HEK293 (cell line): ENCODE results near the gene TUBGCP3.

Experiments used
- CTCF ChIA-PET: fragments of 350-600 bp; formaldehyde crosslinking; extraction: SDS; loops from one replicate; lab custom pipeline; 2021; ENCODE audit warnings: antibody characterized with exemption; lab: Yijun Ruan, JAX
- POLR2A ChIA-PET: fragments of 300-600 bp; formaldehyde crosslinking; extraction: SDS; loops from one replicate; lab custom pipeline; 2020; ENCODE audit warnings: antibody characterized with exemption, inconsistent platforms; lab: Yijun Ruan, JAX
- H3K27ac ChIP-seq: fragments of 200-500 bp; sonication (Bioruptor generic); 2 replicates; pipeline ENCODE4 v1.5.1; 2014; ENCODE audit warnings: low read depth, low read length, control low read depth, inconsistent platforms; ENCODE audit errors: extremely low read depth
- H3K36me3 ChIP-seq, 2 experiments: fragments of 200-500 bp in 1 of 2; sonication (Bioruptor generic) in 1 of 2; 1 replicate in 1 of 2; 2 replicates in 1 of 2; pipeline ENCODE4 v1.5.1; 2014 to 2017; ENCODE audit warnings: inconsistent platforms in 2 of 2, low read length in 2 of 2; ENCODE audit not compliant: control insufficient read depth in 2 of 2, insufficient read depth in 1 of 2
- H3K4me1 ChIP-seq: fragments of 200-500 bp; sonication (Bioruptor generic); 2 replicates; pipeline ENCODE4 v1.5.1; 2014; ENCODE audit warnings: mild to moderate bottlenecking, low read length, inconsistent platforms; ENCODE audit not compliant: control insufficient read depth, insufficient read depth
- H3K4me3 ChIP-seq: 2 replicates; pipeline ENCODE4 v1.5.1; 2011; ENCODE audit warnings: low read depth, mild to moderate bottlenecking, control low read depth, low read length, moderate library complexity
- H3K9me3 ChIP-seq: fragments of 200-500 bp; sonication (Bioruptor generic); 2 replicates; pipeline ENCODE4 v1.5.1; 2014; ENCODE audit warnings: low read depth, low read length, inconsistent platforms; ENCODE audit not compliant: control insufficient read depth, insufficient read depth
- KLF9 ChIP-seq: fragments of 450-650 bp; formaldehyde crosslinking; IDR thresholded peaks from 2 replicates; pipeline ENCODE4 v1.5.1; 2016; ENCODE audit warnings: missing biosample characterization, missing genetic modification characterization, low read depth
- OVOL3 ChIP-seq: fragments of 450-650 bp; formaldehyde crosslinking; IDR thresholded peaks from 2 replicates; pipeline ENCODE4 v1.5.1; 2016; ENCODE audit warnings: missing biosample characterization, missing genetic modification characterization
- RBAK ChIP-seq: fragments of 450-650 bp; formaldehyde crosslinking; IDR thresholded peaks from 2 replicates; pipeline ENCODE4 v1.5.1; 2016; ENCODE audit warnings: missing biosample characterization, missing genetic modification characterization
- SALL2 ChIP-seq: fragments of 450-650 bp; formaldehyde crosslinking; IDR thresholded peaks from 2 replicates; pipeline ENCODE4 v1.5.0; 2017; ENCODE audit warnings: missing biosample characterization, mild to moderate bottlenecking, missing genetic modification characterization, borderline replicate concordance
- TRIM28 ChIP-seq: IDR thresholded peaks from 2 replicates; pipeline ENCODE4 v1.6.1; 2011; ENCODE audit warnings: low read length, control low read depth, borderline replicate concordance
- ZBTB1 ChIP-seq: fragments of 450-650 bp; formaldehyde crosslinking; IDR thresholded peaks from 2 replicates; pipeline ENCODE4 v1.5.1; 2016; ENCODE audit warnings: missing biosample characterization, missing genetic modification characterization
- ZBTB21 ChIP-seq: fragments of 450-650 bp; formaldehyde crosslinking; IDR thresholded peaks from 2 replicates; pipeline ENCODE4 v1.5.1; 2017; ENCODE audit warnings: missing biosample characterization, missing genetic modification characterization
- ZBTB8A ChIP-seq: fragments of 450-650 bp; formaldehyde crosslinking; IDR thresholded peaks from 2 replicates; pipeline ENCODE4 v1.5.1; 2016; ENCODE audit warnings: missing biosample characterization, missing genetic modification characterization
- ZNF146 ChIP-seq: fragments of 450-650 bp; formaldehyde crosslinking; IDR thresholded peaks from 2 replicates; pipeline ENCODE4 v1.5.1; 2016; ENCODE audit warnings: missing biosample characterization, missing genetic modification characterization
- ZNF184 ChIP-seq: fragments of 450-650 bp; IDR thresholded peaks from 2 replicates; pipeline ENCODE4 v1.5.1; 2018; ENCODE audit warnings: missing biosample characterization, mild to moderate bottlenecking, missing genetic modification characterization
- ZNF335 ChIP-seq: fragments of 450-650 bp; formaldehyde crosslinking; conservative IDR thresholded peaks from 2 replicates; pipeline ENCODE4 v1.5.1; 2016; ENCODE audit warnings: missing biosample characterization, missing genetic modification characterization
- ZNF366 ChIP-seq: fragments of 450-650 bp; formaldehyde crosslinking; conservative IDR thresholded peaks from 2 replicates; pipeline ENCODE4 v1.5.1; 2016; ENCODE audit warnings: missing biosample characterization, missing genetic modification characterization
- ZNF416 ChIP-seq: fragments of 450-650 bp; formaldehyde crosslinking; IDR thresholded peaks from 2 replicates; pipeline ENCODE4 v1.5.1; 2016; ENCODE audit warnings: missing biosample characterization, missing genetic modification characterization
- ZNF610 ChIP-seq: fragments of 450-650 bp; formaldehyde crosslinking; IDR thresholded peaks from 2 replicates; pipeline ENCODE4 v1.5.1; 2016; ENCODE audit warnings: missing biosample characterization, missing genetic modification characterization, borderline replicate concordance
- TF ChIP-seq, protein P1 (sequence below): fragments of 450-650 bp; formaldehyde crosslinking; IDR thresholded peaks from 2 replicates; pipeline ENCODE4 v1.5.1; 2016; ENCODE audit warnings: missing biosample characterization, missing genetic modification characterization
- TF ChIP-seq, protein P2 (sequence below): fragments of 450-650 bp; formaldehyde crosslinking; IDR thresholded peaks from 2 replicates; pipeline ENCODE4 v1.5.1; 2016; ENCODE audit warnings: missing biosample characterization, missing genetic modification characterization
- TF ChIP-seq, protein P3 (sequence below): fragments of 450-650 bp; formaldehyde crosslinking; conservative IDR thresholded peaks from 2 replicates; pipeline ENCODE4 v1.5.1; 2016; ENCODE audit warnings: low read depth, missing biosample characterization, missing genetic modification characterization
- TF ChIP-seq, protein P4 (sequence below): fragments of 450-650 bp; formaldehyde crosslinking; IDR thresholded peaks from 2 replicates; pipeline ENCODE4 v1.5.1; 2016; ENCODE audit warnings: missing biosample characterization, missing genetic modification characterization, borderline replicate concordance
- TF ChIP-seq, protein P5 (sequence below): fragments of 450-650 bp; formaldehyde crosslinking; IDR thresholded peaks from 2 replicates; pipeline ENCODE4 v1.5.1; 2017; ENCODE audit warnings: missing biosample characterization, mild to moderate bottlenecking, missing genetic modification characterization, moderate library complexity
- TF ChIP-seq, protein P6 (sequence below): fragments of 450-650 bp; formaldehyde crosslinking; IDR thresholded peaks from 2 replicates; pipeline ENCODE4 v1.5.1; 2017; ENCODE audit warnings: missing biosample characterization, missing genetic modification characterization
- TF ChIP-seq, protein P7 (sequence below): fragments of 450-650 bp; formaldehyde crosslinking; IDR thresholded peaks from 2 replicates; pipeline ENCODE4 v1.5.1; 2016; ENCODE audit warnings: missing biosample characterization, missing genetic modification characterization

TUBGCP3 gene

DNA sequence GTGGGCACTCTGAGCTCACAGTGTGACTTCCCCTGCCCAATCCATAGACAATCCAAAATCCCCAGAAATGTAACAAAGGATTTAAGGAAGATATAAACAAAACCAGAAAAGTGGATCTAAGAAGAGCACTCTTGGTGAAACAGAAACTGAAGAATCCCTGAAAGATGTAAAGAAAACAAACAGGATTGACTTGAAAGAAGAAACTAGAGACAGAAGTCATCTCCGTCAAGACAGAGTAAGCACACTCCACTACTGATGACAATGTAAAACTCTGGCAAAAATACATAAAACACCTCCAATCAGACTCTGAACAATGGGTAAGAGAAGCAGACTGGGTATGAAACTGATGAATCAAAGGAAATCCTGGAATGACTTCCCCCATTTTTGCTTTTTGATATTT lies 13.5 kb downstream of the TUBGCP3 start (continued):
- TF ChIP-seq, protein P1, sequence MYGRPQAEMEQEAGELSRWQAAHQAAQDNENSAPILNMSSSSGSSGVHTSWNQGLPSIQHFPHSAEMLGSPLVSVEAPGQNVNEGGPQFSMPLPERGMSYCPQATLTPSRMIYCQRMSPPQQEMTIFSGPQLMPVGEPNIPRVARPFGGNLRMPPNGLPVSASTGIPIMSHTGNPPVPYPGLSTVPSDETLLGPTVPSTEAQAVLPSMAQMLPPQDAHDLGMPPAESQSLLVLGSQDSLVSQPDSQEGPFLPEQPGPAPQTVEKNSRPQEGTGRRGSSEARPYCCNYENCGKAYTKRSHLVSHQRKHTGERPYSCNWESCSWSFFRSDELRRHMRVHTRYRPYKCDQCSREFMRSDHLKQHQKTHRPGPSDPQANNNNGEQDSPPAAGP (tag by site-specific recombination) = no peak
- TF ChIP-seq, protein P2, sequence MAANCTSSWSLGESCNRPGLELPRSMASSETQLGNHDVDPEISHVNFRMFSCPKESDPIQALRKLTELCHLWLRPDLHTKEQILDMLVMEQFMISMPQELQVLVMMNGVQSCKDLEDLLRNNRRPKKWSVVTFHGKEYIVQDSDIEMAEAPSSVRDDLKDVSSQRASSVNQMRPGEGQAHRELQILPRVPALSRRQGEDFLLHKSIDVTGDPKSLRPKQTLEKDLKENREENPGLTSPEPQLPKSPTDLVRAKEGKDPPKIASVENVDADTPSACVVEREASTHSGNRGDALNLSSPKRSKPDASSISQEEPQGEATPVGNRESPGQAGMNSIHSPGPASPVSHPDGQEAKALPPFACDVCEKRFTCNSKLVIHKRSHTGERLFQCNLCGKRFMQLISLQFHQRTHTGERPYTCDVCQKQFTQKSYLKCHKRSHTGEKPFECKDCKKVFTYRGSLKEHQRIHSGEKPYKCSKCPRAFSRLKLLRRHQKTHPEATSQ (tag by site-specific recombination) = no peak
- no peak for TF ChIP-seq ZNF184
- TF ChIP-seq, protein P3, sequence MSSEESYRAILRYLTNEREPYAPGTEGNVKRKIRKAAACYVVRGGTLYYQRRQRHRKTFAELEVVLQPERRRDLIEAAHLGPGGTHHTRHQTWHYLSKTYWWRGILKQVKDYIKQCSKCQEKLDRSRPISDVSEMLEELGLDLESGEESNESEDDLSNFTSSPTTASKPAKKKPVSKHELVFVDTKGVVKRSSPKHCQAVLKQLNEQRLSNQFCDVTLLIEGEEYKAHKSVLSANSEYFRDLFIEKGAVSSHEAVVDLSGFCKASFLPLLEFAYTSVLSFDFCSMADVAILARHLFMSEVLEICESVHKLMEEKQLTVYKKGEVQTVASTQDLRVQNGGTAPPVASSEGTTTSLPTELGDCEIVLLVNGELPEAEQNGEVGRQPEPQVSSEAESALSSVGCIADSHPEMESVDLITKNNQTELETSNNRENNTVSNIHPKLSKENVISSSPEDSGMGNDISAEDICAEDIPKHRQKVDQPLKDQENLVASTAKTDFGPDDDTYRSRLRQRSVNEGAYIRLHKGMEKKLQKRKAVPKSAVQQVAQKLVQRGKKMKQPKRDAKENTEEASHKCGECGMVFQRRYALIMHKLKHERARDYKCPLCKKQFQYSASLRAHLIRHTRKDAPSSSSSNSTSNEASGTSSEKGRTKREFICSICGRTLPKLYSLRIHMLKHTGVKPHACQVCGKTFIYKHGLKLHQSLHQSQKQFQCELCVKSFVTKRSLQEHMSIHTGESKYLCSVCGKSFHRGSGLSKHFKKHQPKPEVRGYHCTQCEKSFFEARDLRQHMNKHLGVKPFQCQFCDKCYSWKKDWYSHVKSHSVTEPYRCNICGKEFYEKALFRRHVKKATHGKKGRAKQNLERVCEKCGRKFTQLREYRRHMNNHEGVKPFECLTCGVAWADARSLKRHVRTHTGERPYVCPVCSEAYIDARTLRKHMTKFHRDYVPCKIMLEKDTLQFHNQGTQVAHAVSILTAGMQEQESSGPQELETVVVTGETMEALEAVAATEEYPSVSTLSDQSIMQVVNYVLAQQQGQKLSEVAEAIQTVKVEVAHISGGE = no peak

DNA sequence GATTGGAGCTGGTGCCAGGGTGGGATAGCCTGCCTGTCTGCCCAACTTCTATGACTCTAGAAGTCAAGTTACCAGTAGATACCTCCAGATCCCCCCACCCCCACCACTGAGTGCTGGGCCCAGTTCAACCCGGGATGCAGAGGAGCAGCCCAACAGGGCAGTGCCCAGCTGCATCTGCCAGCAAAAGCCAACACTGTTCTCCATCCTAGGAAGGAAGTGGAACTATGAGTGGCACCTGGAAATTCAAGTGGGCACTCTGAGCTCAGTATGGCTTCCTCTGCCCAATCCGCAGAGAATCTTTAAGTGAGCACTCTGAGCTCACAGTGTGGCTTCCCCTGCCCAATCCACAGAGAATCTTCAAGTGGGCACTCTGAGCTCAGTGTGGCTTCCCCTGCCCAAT lies 14.2 kb downstream of the TUBGCP3 start:
- no peaks in the 10 kb centered on the region for H3K9me3 ChIP-seq
- POLR2A ChIA-PET = no interaction called here
- no peak overlapping the region for H3K4me3 ChIP-seq
- H3K36me3 ChIP-seq = peaks cover 0 to 5% of the 10 kb centered on the region in 2 experiments; a peak in 1 of 3 replicates
- H3K27ac ChIP-seq = no peak overlapping the region
- no peaks in the 10 kb centered on the region for H3K4me1 ChIP-seq
- TF ChIP-seq, protein P4, sequence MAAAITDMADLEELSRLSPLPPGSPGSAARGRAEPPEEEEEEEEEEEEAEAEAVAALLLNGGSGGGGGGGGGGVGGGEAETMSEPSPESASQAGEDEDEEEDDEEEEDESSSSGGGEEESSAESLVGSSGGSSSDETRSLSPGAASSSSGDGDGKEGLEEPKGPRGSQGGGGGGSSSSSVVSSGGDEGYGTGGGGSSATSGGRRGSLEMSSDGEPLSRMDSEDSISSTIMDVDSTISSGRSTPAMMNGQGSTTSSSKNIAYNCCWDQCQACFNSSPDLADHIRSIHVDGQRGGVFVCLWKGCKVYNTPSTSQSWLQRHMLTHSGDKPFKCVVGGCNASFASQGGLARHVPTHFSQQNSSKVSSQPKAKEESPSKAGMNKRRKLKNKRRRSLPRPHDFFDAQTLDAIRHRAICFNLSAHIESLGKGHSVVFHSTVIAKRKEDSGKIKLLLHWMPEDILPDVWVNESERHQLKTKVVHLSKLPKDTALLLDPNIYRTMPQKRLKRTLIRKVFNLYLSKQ (tag by site-specific recombination) = no peak
- no peak for TF ChIP-seq ZNF610 (tag by site-specific recombination)
- no peak for TF ChIP-seq ZNF366 (tag by site-specific recombination)
- no peak for TF ChIP-seq ZNF146
- no peak for TF ChIP-seq RBAK
- TF ChIP-seq TRIM28 = no peak
- no peak for TF ChIP-seq SALL2
- TF ChIP-seq OVOL3 (tag by site-specific recombination) = no peak
- TF ChIP-seq ZNF335 (tag by site-specific recombination) = no peak
- TF ChIP-seq, all 188 proteins: peak for 0
- CTCF ChIA-PET = no interaction called here

DNA sequence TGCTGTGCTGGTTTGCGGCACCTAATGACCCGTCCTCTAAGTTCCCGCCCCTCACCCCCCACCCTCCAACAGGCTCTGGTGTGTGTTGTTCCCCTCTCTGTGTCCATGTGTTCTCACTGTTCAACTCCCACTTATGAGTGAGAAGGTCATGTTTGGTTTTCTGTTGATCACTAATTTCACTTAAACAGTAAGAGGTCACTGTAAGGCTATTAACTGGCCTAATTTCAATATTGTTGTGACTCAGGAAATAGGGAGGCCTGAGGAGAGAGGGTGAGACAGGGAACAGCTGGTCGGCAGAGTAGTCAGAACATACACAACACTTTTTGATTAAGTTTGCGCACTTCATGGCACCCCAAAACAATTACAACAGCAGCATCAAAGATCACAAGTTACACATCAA lies 15.6 kb downstream of the TUBGCP3 start:
- CTCF ChIA-PET = no interaction called here
- TF ChIP-seq, protein P5, sequence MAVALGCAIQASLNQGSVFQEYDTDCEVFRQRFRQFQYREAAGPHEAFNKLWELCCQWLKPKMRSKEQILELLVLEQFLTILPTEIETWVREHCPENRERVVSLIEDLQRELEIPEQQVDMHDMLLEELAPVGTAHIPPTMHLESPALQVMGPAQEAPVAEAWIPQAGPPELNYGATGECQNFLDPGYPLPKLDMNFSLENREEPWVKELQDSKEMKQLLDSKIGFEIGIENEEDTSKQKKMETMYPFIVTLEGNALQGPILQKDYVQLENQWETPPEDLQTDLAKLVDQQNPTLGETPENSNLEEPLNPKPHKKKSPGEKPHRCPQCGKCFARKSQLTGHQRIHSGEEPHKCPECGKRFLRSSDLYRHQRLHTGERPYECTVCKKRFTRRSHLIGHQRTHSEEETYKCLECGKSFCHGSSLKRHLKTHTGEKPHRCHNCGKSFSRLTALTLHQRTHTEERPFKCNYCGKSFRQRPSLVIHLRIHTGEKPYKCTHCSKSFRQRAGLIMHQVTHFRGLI (tag by site-specific recombination) = no peak
- TF ChIP-seq ZNF416 (tag by site-specific recombination) = no peak
- TF ChIP-seq OVOL3 (tag by site-specific recombination) = no peak
- no peak for TF ChIP-seq KLF9 (tag by site-specific recombination)
- TF ChIP-seq, protein P6, sequence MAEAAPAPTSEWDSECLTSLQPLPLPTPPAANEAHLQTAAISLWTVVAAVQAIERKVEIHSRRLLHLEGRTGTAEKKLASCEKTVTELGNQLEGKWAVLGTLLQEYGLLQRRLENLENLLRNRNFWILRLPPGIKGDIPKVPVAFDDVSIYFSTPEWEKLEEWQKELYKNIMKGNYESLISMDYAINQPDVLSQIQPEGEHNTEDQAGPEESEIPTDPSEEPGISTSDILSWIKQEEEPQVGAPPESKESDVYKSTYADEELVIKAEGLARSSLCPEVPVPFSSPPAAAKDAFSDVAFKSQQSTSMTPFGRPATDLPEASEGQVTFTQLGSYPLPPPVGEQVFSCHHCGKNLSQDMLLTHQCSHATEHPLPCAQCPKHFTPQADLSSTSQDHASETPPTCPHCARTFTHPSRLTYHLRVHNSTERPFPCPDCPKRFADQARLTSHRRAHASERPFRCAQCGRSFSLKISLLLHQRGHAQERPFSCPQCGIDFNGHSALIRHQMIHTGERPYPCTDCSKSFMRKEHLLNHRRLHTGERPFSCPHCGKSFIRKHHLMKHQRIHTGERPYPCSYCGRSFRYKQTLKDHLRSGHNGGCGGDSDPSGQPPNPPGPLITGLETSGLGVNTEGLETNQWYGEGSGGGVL = no peak
- TF ChIP-seq, protein P7, sequence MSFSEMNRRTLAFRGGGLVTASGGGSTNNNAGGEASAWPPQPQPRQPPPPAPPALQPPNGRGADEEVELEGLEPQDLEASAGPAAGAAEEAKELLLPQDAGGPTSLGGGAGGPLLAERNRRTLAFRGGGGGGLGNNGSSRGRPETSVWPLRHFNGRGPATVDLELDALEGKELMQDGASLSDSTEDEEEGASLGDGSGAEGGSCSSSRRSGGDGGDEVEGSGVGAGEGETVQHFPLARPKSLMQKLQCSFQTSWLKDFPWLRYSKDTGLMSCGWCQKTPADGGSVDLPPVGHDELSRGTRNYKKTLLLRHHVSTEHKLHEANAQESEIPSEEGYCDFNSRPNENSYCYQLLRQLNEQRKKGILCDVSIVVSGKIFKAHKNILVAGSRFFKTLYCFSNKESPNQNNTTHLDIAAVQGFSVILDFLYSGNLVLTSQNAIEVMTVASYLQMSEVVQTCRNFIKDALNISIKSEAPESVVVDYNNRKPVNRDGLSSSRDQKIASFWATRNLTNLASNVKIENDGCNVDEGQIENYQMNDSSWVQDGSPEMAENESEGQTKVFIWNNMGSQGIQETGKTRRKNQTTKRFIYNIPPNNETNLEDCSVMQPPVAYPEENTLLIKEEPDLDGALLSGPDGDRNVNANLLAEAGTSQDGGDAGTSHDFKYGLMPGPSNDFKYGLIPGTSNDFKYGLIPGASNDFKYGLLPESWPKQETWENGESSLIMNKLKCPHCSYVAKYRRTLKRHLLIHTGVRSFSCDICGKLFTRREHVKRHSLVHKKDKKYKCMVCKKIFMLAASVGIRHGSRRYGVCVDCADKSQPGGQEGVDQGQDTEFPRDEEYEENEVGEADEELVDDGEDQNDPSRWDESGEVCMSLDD (tag by site-specific recombination) = no peak
- no peak for TF ChIP-seq ZBTB1 (tag by site-specific recombination)
- TF ChIP-seq ZBTB21 (tag by site-specific recombination) = no peak
- no peak for TF ChIP-seq ZBTB8A (tag by site-specific recombination)

More for the DNA sequence above, 15.6 kb downstream of the TUBGCP3 start:
- Histone ChIP-seq H3K4me1 (no peaks in the 10 kb centered on the region), H3K9me3 (no peaks in the 10 kb centered on the region), H3K27ac (no peak overlapping the region), H3K36me3 (peaks cover 0 to 18% of the 10 kb centered on the region in 2 experiments; a peak in 1 of 3 replicates), H3K4me3 (no peak overlapping the region)
- POLR2A ChIA-PET = no interaction called here
